Gastrocnemius medialis (tissue), 4 donors: ENCODE data around the gene SLC33A1. TPM values are rescaled to one million over a fixed set of nuclear protein-coding genes. Genes with fewer than 3 reads are reported as not detected.

Experiments
- ATAC-seq, 2 donors: fragments of 150-250 bp; one replicate each; pipeline ENCODE4 v1.9.1; 2016
- DNase-seq, 2 donors: peaks; one replicate each; pipeline ENCODE4 v3.0.0-alpha.2; 2019
- H3K27ac ChIP-seq, 4 donors: fragments of 200-600 bp; sonication (generic); 1 replicate in 1 of 4; 2 replicates in 3 of 4; pipeline ENCODE4 v1.5.1; 2016 to 2018; ENCODE audit warnings: mild to moderate bottlenecking in 2 of 4, moderate library complexity in 1 of 4
- H3K27me3 ChIP-seq, 3 donors: fragments of 200-600 bp; sonication (generic) in 2 of 3; 1 replicate in 1 of 3; 2 replicates in 2 of 3; pipeline versions ENCODE4 v1.5.1 to v1.6.0; 2016 to 2019; ENCODE audit warnings: mild to moderate bottlenecking in 1 of 3, moderate library complexity in 1 of 3
- H3K36me3 ChIP-seq, 2 donors: fragments of 200-600 bp; sonication (generic) in 1 of 2; one replicate each; pipeline ENCODE4 v1.5.1; 2017 to 2018
- H3K4me1 ChIP-seq, 2 donors: fragments of 200-600 bp; sonication (generic) in 1 of 2; one replicate each; pipeline ENCODE4 v1.5.1; 2016 to 2017; ENCODE audit warnings: mild to moderate bottlenecking in 2 of 2
- H3K4me3 ChIP-seq, 4 donors: fragments of 200-600 bp; sonication (generic) in 3 of 4; 1 replicate in 1 of 4; 2 replicates in 3 of 4; pipeline ENCODE4 v1.5.1; 2016 to 2019; ENCODE audit warnings: mild to moderate bottlenecking in 2 of 4
- H3K9me3 ChIP-seq, 3 donors: fragments of 200-600 bp; sonication (generic) in 2 of 3; 1 replicate in 1 of 3; 2 replicates in 2 of 3; pipeline ENCODE4 v1.5.1; 2016 to 2019
- POLR2A ChIP-seq, 2 donors: fragments of 450-650 bp; IDR thresholded peaks; one replicate each; pipeline ENCODE4 v1.6.1; 2017; ENCODE audit warnings: antibody characterized with exemption in 2 of 2, mild to moderate bottlenecking in 2 of 2, moderate library complexity in 2 of 2
- in situ Hi-C, 4 donors: fragments of 200-750 bp; cut with MboI; loops; one replicate each; pipeline versions ENCODE4 v1.15.0 to v1.8.0; 2017; ENCODE audit warnings: low sequenced_read_pairs in 4 of 4
- intact Hi-C: fragments of 100-400 bp; cut with DNase I; formaldehyde crosslinking; loops from one replicate; pipeline ENCODE4 v1.15.1; 2023; ENCODE audit warnings: low total_unique reads
- total RNA-seq, 4 donors: library from RNA; depleted of rRNA; stranded (reverse); fragments of >200 nt; gene quantifications; one replicate each; pipeline versions ENCODE4 v1.1.0 to v1.2.3, GENCODE V29; 2016
- TF ChIP-seq, protein P1 (sequence below), 5 experiments: fragments of 450-650 bp in 3 of 5; fragments of 200-600 bp in 2 of 5; sonication (generic) in 2 of 5; IDR thresholded peaks in 4 of 5; conservative IDR thresholded peaks in 1 of 5; 1 replicate in 4 of 5; 2 replicates in 1 of 5; pipeline ENCODE4 v1.5.1; 2016 to 2019; ENCODE audit warnings: antibody characterized with exemption in 5 of 5, mild to moderate bottlenecking in 3 of 5, moderate library complexity in 3 of 5

SLC33A1 gene
- total RNA-seq, 4 donors from 2014 or later = 7.0 to 9.3 (median 8.2) TPM

DNA sequence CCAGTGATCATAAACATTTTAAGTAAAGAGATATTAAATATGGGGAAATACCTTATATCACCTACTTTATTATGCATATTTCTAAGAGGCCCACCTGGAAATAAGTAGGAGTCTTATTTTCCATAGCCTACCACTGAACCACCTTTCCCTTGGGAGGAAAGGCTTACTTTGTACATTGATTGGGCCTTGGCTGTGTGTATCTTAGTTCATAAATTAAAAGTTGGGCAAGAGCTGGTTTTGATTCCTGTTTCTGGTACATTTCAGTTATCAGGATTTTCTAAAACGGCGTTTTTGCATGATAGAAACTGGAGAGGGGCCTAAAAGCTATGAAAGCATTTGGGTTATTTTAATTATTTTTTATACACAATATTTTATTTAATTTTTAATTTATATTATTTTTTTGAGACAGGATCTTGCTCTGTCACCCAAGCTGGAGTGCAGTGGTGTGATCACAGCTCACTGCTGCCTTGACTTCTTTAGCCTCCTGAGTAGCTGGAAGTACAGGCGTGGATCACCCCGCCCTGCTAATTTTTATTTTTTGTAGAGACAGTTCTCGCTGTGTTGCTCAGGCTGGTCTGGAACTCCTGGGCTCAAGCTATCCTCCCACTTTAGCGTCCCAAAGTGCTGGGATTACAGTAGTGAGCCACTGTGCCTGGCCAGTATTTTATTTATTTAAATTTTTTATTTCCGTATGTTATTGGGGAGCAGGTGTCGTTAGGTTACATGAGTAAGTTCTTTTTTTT is 18.8 kb upstream of the SLC33A1 start:
- Histone ChIP-seq H3K9me3 (no peaks in the 10 kb centered on the region), H3K36me3 (no peaks in the 10 kb centered on the region), H3K27ac (no peak overlapping the region), H3K27me3 (no peaks in the 10 kb centered on the region), H3K4me1 (peaks cover 26 to 29% of the 10 kb centered on the region in 2 donors), H3K4me3 (no peak overlapping the region)
- no peak for ATAC-seq
- in situ Hi-C loops (loop anchor here in 2 of 4 donors (25.0 kb wide), 1 partner anchor 1289 kb away; the partner anchor contains the start of gene CCNL1 (in 2 of the 2)), intact Hi-C loops (no loop called here)
- no peak for DNase-seq
- no peak for TF ChIP-seq POLR2A (IDR thresholded peaks at IDR 0.05)
- TF ChIP-seq, protein P1, sequence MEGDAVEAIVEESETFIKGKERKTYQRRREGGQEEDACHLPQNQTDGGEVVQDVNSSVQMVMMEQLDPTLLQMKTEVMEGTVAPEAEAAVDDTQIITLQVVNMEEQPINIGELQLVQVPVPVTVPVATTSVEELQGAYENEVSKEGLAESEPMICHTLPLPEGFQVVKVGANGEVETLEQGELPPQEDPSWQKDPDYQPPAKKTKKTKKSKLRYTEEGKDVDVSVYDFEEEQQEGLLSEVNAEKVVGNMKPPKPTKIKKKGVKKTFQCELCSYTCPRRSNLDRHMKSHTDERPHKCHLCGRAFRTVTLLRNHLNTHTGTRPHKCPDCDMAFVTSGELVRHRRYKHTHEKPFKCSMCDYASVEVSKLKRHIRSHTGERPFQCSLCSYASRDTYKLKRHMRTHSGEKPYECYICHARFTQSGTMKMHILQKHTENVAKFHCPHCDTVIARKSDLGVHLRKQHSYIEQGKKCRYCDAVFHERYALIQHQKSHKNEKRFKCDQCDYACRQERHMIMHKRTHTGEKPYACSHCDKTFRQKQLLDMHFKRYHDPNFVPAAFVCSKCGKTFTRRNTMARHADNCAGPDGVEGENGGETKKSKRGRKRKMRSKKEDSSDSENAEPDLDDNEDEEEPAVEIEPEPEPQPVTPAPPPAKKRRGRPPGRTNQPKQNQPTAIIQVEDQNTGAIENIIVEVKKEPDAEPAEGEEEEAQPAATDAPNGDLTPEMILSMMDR (IDR thresholded peaks at IDR 0.05 in 4 of 5, conservative IDR thresholded peaks at IDR 0.05 in 1 of 5) = no peak

DNA sequence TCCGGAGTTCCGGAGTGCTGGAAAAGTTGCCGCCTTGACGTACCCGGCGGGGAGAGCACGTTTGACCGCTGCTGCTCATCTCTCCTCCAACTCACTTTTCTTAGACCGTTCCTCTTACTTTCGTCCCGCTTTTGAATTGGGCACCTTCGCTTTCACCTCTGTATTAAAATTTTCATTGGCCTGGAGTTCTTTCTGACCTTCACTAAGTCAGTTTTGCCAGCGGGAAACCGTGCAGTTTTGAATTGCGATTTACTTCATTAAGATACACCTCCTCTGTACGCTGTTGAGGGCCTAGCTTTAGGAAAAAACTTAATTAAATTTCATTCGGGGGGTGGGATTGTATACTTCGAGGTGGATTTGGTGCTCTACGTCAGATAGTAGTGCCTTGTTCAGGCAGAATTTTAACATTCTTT is 17.5 kb upstream of the SLC33A1 start:
- Histone ChIP-seq H3K36me3 (no peaks in the 10 kb centered on the region), H3K4me1 (peaks cover 26 to 28% of the 10 kb centered on the region in 2 donors), H3K27me3 (no peaks in the 10 kb centered on the region), H3K4me3 (peak overlapping the region; percentile 84 to 99 (median 92)), H3K27ac (peak overlapping the region; percentile 86 to 97 (median 93)), H3K9me3 (no peaks in the 10 kb centered on the region)
- in situ Hi-C loops (loop anchor here in 2 of 4 donors (25.0 kb wide), 1 partner anchor 1291 kb away; the partner anchor contains the start of gene CCNL1 (in 2 of the 2)), intact Hi-C loops (no loop called here)
- DNase-seq = no peak
- TF ChIP-seq, protein P1 (IDR thresholded peaks at IDR 0.05 in 4 of 5, conservative IDR thresholded peaks at IDR 0.05 in 1 of 5) = no peak
- no peak for TF ChIP-seq POLR2A (IDR thresholded peaks at IDR 0.05)
- no peak for ATAC-seq

DNA sequence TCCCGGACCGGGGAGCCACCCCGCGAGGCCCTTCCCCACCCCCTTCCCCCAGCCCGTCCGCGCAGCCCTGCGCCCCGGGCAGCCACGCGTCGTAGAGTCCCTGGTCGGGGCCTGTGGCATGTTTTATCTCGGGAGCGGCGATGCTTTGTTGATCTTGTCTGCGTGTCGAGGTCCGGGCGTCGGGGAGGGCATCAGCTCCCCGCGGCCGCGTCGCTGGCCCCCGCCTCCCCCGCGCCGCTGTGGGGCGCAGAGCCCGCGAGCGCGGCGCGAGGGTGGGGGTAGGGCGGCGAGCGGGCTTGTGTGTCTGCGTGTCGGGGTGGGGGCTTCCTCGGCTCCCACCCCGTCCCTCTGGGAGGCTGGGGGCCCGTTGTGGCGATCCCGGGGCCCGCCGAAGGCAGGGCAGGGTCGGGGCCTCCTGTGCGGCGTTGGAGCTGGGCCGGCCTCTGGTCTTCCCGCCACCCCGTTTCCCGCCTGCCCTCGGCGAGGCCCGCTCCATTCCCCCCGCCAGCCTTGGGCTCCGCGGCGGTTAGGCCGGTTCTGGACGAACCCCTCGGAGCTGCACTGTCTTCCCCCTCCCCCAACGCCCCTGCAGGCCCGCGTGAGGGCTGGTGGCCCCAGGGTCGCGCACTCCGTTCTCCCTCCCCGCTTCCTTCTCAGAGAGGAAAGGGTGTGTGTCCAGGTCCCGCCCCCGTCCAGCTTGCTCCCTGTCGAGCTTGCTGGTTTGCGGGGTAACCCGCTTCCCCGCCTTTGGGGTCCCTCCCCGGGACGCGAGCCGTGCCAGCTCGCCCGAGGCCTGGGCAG is 16.9 kb upstream of the SLC33A1 start:
- DNase-seq (peak; percentile 10 to 28), ATAC-seq (peak; percentile 50 to 59)
- Histone ChIP-seq H3K36me3 (no peaks in the 10 kb centered on the region), H3K27ac (peak overlapping the region; percentile 86 to 97 (median 93)), H3K4me3 (peak overlapping the region; percentile 84 to 99 (median 92)), H3K27me3 (no peaks in the 10 kb centered on the region), H3K9me3 (no peaks in the 10 kb centered on the region), H3K4me1 (peaks cover 23 to 24% of the 10 kb centered on the region in 2 donors)
- intact Hi-C loops = loop anchor here (1.0 kb wide), 2 partner anchors 17 to 65 kb away; partner anchors contain the start of genes C3orf33 and SLC33A1
- no peak for TF ChIP-seq POLR2A (IDR thresholded peaks at IDR 0.05)
- TF ChIP-seq, protein P1 (IDR thresholded peaks at IDR 0.05 in 4 of 5, conservative IDR thresholded peaks at IDR 0.05 in 1 of 5) = no peak
- in situ Hi-C loops = loop anchor here in 2 of 4 donors (25.0 kb wide), 1 partner anchor 1291 kb away; the partner anchor contains the start of gene CCNL1 (in 2 of the 2)

DNA sequence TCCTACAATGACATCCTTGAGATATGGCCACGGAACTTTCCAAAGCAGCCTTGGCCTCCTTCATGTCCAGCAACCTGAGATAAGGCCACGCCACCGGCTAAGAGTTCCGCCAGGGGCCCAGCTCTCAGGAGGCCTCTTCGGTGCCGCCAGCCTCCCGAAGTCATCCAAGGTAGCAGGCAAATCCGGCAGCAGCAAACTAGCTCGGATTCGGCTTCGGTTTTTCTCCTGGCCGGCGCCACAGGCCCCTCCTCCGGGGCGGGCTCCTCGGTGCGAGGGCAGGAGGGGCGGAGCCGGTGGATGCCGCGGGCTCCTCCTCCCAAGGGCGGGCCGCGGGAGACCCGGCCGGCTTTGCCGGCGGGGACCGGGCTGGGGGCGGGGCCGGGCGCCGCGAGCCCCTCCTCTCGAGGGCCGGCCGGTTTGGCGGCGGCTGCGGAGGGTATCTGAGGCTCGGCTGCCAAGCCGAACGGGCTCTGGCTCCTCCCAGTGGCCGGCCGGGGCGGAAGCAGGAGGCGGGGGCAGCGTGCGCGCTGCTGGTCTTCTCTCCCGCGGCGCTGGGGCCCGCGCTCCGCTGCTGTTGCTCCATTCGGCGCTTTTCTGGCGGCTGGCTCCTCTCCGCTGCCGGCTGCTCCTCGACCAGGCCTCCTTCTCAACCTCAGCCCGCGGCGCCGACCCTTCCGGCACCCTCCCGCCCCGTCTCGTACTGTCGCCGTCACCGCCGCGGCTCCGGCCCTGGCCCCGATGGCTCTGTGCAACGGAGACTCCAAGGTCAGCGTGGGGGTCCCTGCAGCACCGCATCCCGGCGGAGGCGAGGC is 16.1 kb upstream of the SLC33A1 start, which contains the start of gene GMPS:
GMPS (plus strand) TSS at position 518 of the 812 bp plus-strand sequence; CDS start at position 739, 221 bp downstream.
- peak; percentile 72 to 76 for TF ChIP-seq POLR2A (IDR thresholded peaks at IDR 0.05)
- TF ChIP-seq, protein P1 (IDR thresholded peaks at IDR 0.05 in 4 of 5, conservative IDR thresholded peaks at IDR 0.05 in 1 of 5) = peak; percentile 50 to 86 (median 74)
- intact Hi-C loops = loop anchor here (1.0 kb wide), 2 partner anchors 16 to 64 kb away; partner anchors contain the start of genes C3orf33 and SLC33A1
- Histone ChIP-seq H3K4me1 (peaks cover 21 to 24% of the 10 kb centered on the region in 2 donors), H3K36me3 (no peaks in the 10 kb centered on the region), H3K9me3 (no peaks in the 10 kb centered on the region), H3K27ac (peak within 1 kb of the TSS; percentile 86 to 97 (median 93)), H3K27me3 (no peaks in the 10 kb centered on the region), H3K4me3 (peak within 1 kb of the TSS; percentile 84 to 99 (median 92))
- DNase-seq = peak; percentile 84 to 93
- peak; percentile 92 for ATAC-seq
- in situ Hi-C loops = loop anchor here in 2 of 4 donors (25.0 kb wide), 1 partner anchor 1292 kb away; the partner anchor contains the start of gene CCNL1 (in 2 of the 2)
